ENCODE results near the gene IGFN1. TPM values are rescaled to one million over a fixed set of nuclear protein-coding genes. Genes with fewer than 3 reads are reported as not detected.

The IGFN1 gene
- total RNA-seq, 1 experiment from 2014 or later, result not detected

- Histone ChIP-seq H3K56ac (ENCODE audit: insufficient read length, low read depth, low read length) (no peak overlapping the region), H3T11ph (ENCODE audit: low read length) (no peak overlapping the region), H2BK12ac (ENCODE audit: insufficient read length, low read depth, low read length) (no peak overlapping the region), H3K79me1 (ENCODE audit: insufficient read depth, low read depth, low read length, poor library complexity, severe bottlenecking) (no peaks in the 10 kb centered on the region), H2BK20ac (ENCODE audit: low read depth, low read length, poor library complexity, severe bottlenecking) (no peak overlapping the region), H4K5ac (ENCODE audit: insufficient read length, low read depth, low read length) (no peak overlapping the region), H3K4ac (ENCODE audit: low read depth, low read length) (no peak overlapping the region), H3K14ac (ENCODE audit: insufficient read depth, low read length) (no peak overlapping the region), H3K18ac (ENCODE audit: insufficient read length, low read depth, low read length) (no peak overlapping the region), H4K91ac (ENCODE audit: insufficient read length, low read depth, low read length) (no peak overlapping the region), H2BK5ac (ENCODE audit: insufficient read length, low read length) (no peak overlapping the region), H3K27ac (ENCODE audit: insufficient read length, low read depth, low read length) (no peak overlapping the region), H2AFZ (ENCODE audit: low read length) (no peak overlapping the region), H2AK5ac (ENCODE audit: insufficient read length, low read length) (no peak overlapping the region), H3K27me3 (ENCODE audit: insufficient read depth, low read length) (no peaks in the 10 kb centered on the region), H4K20me1 (ENCODE audit: control insufficient read depth, insufficient read depth, insufficient read length) (no peaks in the 10 kb centered on the region), H2BK15ac (ENCODE audit: low read depth, low read length) (no peak overlapping the region), H4K8ac (replicated peaks; ENCODE audit: insufficient read length, low read depth, low read length) (no peak overlapping the region), H3K4me2 (ENCODE audit: insufficient read depth, insufficient read length, low read length) (no peak overlapping the region), H3K9ac (ENCODE audit: extremely low read depth, insufficient read length, low read length) (no peak overlapping the region), H3K9me3 (ENCODE audit: control insufficient read depth, low read depth, low read length) (no peaks in the 10 kb centered on the region), H3K4me1 (ENCODE audit: insufficient read depth, low read length) (no peaks in the 10 kb centered on the region; the same call in 1 of the 2 replicates), H2BK120ac (ENCODE audit: low read depth, low read length, poor library complexity, severe bottlenecking) (no peak overlapping the region), H3K79me2 (ENCODE audit: insufficient read depth, low read length) (no peaks in the 10 kb centered on the region), H3K23ac (ENCODE audit: insufficient read length, low read depth, low read length) (no peak overlapping the region), H3K23me2 (ENCODE audit: insufficient read length, low read depth, low read length, poor library complexity, severe bottlenecking) (no peaks in the 10 kb centered on the region)
- H3K4me3 Mint-ChIP-seq, result no peak overlapping the region
- no CpG with 5 or more reads among the region's 7 CpGs for WGBS (ENCODE audit: extremely low coverage, insufficient read length, low lambda C conversion rate)
- no peak overlapping the region; a peak in 1 of 7 replicates for H3K27ac Mint-ChIP-seq
- TF ChIP-seq CTCF (conservative IDR thresholded peaks at IDR 0.05), result no peak
- H3K9me3 Mint-ChIP-seq, result no peaks in the 10 kb centered on the region
- no peaks in the 10 kb centered on the region; a peak in 1 of 7 replicates for H3K36me3 Mint-ChIP-seq (ENCODE audit: insufficient read depth in 1 of 3, low read depth in 3 of 3)
- peaks cover 6% of the 10 kb centered on the region; the same call in 1 of the 2 replicates for H3K27me3 Mint-ChIP-seq (ENCODE audit: low read depth)
- DNase-seq, result no peak
- peaks cover 8 to 12% of the 10 kb centered on the region in 2 experiments; a peak in 3 of 4 replicates for H3K4me1 Mint-ChIP-seq
Measured at GRCh38 chr1:201219481-201220387, 29.1 kb downstream of the IGFN1 start.
